Gastroesophageal sphincter (tissue), 4 donors: Measurements from ENCODE around the gene TIAM2. TPM values are rescaled to one million over a fixed set of nuclear protein-coding genes. Genes with fewer than 3 reads are reported as not detected.

ENCODE experiments used
- ATAC-seq: fragments of 150-250 bp; one replicate; pipeline ENCODE4 v1.9.1; 2016; ENCODE audit warnings: mild to moderate bottlenecking, moderate library complexity
- H3K27ac ChIP-seq, 4 donors: fragments of 200-600 bp; sonication (generic) in 3 of 4; 1 replicate in 3 of 4; 2 replicates in 1 of 4; pipeline ENCODE4 v1.5.1; 2016 to 2019
- H3K27me3 ChIP-seq: fragments of 200-600 bp; sonication (generic); one replicate; pipeline ENCODE4 v1.5.1; 2019
- H3K36me3 ChIP-seq, 2 donors: fragments of 200-600 bp; sonication (generic); one replicate each; pipeline ENCODE4 v1.5.1; 2019; ENCODE audit warnings: control low read depth in 1 of 2
- H3K4me1 ChIP-seq, 3 donors: fragments of 200-600 bp; sonication (generic); 1 replicate in 2 of 3; 2 replicates in 1 of 3; pipeline ENCODE4 v1.5.1; 2016 to 2019; ENCODE audit warnings: control low read depth in 2 of 3
- H3K4me3 ChIP-seq, 2 donors: fragments of 200-600 bp; sonication (generic); one replicate each; pipeline ENCODE4 v1.5.1; 2019; ENCODE audit warnings: mild to moderate bottlenecking in 1 of 2, moderate library complexity in 1 of 2
- H3K9me3 ChIP-seq, 3 donors: fragments of 200-600 bp; sonication (generic); one replicate each; pipeline ENCODE4 v1.5.1; 2017 to 2019; ENCODE audit warnings: control low read depth in 2 of 3
- EP300 ChIP-seq: sonication (generic); formaldehyde crosslinking; IDR thresholded peaks from one replicate; pipeline ENCODE4 v1.6.1; 2017; ENCODE audit warnings: antibody characterized with exemption, mild to moderate bottlenecking
- POLR2A ChIP-seq, 2 donors: fragments of 450-650 bp; IDR thresholded peaks; one replicate each; pipeline ENCODE4 v1.6.1; 2017; ENCODE audit warnings: antibody characterized with exemption in 2 of 2, mild to moderate bottlenecking in 2 of 2, moderate library complexity in 1 of 2
- POLR2AphosphoS5 ChIP-seq: sonication (generic); formaldehyde crosslinking; IDR thresholded peaks from one replicate; pipeline ENCODE4 v1.6.1; 2017; ENCODE audit warnings: antibody characterized with exemption
- WGBS, 2 donors: methylation state at CpG; one replicate each; pipeline ENCODE4 v1.1.5; 2018; ENCODE audit warnings: low coverage in 1 of 2; 5-methylcytosine and 5-hydroxymethylcytosine counted together
- total RNA-seq, 4 donors: library from RNA; depleted of rRNA; stranded (reverse); fragments of >200 nt; gene quantifications; one replicate each; pipeline ENCODE4 v1.1.0, GENCODE V29; 2016
- TF ChIP-seq, protein P1 (sequence below), 4 experiments: fragments of 200-600 bp in 2 of 4; fragments of 450-650 bp in 2 of 4; sonication (generic) in 1 of 4; IDR thresholded peaks; one replicate each; pipeline ENCODE4 v1.5.1; 2017 to 2019; ENCODE audit warnings: antibody characterized with exemption in 4 of 4, mild to moderate bottlenecking in 2 of 4, moderate library complexity in 2 of 4

The TIAM2 gene
- total RNA-seq, 4 donors from 2014 or later = 6.3 to 22.6 (median 14.2) TPM

- 63 to 91% methylated on average over 1 of the region's 1 CpG for WGBS, 2 donors
- Histone ChIP-seq H3K36me3 (no peaks in the 10 kb centered on the region), H3K27ac (no peak overlapping the region), H3K27me3 (no peaks in the 10 kb centered on the region), H3K4me1 (peaks cover 0 to under 1% (median 0%) of the 10 kb centered on the region in 3 donors), H3K4me3 (no peak overlapping the region), H3K9me3 (no peaks in the 10 kb centered on the region)
- no peak for ATAC-seq
- TF ChIP-seq, protein P1, sequence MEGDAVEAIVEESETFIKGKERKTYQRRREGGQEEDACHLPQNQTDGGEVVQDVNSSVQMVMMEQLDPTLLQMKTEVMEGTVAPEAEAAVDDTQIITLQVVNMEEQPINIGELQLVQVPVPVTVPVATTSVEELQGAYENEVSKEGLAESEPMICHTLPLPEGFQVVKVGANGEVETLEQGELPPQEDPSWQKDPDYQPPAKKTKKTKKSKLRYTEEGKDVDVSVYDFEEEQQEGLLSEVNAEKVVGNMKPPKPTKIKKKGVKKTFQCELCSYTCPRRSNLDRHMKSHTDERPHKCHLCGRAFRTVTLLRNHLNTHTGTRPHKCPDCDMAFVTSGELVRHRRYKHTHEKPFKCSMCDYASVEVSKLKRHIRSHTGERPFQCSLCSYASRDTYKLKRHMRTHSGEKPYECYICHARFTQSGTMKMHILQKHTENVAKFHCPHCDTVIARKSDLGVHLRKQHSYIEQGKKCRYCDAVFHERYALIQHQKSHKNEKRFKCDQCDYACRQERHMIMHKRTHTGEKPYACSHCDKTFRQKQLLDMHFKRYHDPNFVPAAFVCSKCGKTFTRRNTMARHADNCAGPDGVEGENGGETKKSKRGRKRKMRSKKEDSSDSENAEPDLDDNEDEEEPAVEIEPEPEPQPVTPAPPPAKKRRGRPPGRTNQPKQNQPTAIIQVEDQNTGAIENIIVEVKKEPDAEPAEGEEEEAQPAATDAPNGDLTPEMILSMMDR (IDR thresholded peaks at IDR 0.05) = no peak
- no peak for TF ChIP-seq POLR2A (IDR thresholded peaks at IDR 0.05)
- no peak for TF ChIP-seq POLR2AphosphoS5
- no peak for TF ChIP-seq EP300
Measured at GRCh38 chr6:155163601-155164000, 168.5 kb downstream of the TIAM2 start.

- no peak for ATAC-seq
- no peaks in the 10 kb centered on the region for H3K36me3 ChIP-seq
- H3K27me3 ChIP-seq = no peaks in the 10 kb centered on the region
- no peak overlapping the region for H3K4me3 ChIP-seq
- H3K27ac ChIP-seq = no peak overlapping the region
- H3K9me3 ChIP-seq = no peaks in the 10 kb centered on the region
- TF ChIP-seq, protein P1 (IDR thresholded peaks at IDR 0.05) = no peak
- TF ChIP-seq POLR2AphosphoS5 = no peak
- no peak for TF ChIP-seq POLR2A (IDR thresholded peaks at IDR 0.05)
- no peak for TF ChIP-seq EP300
- H3K4me1 ChIP-seq = no peaks in the 10 kb centered on the region
- 84 to 96% methylated on average over 6 to 11 of the region's 12 CpGs for WGBS, 2 donors
Measured at GRCh38 chr6:155165029-155165710, 170.1 kb downstream of the TIAM2 start.

DNA sequence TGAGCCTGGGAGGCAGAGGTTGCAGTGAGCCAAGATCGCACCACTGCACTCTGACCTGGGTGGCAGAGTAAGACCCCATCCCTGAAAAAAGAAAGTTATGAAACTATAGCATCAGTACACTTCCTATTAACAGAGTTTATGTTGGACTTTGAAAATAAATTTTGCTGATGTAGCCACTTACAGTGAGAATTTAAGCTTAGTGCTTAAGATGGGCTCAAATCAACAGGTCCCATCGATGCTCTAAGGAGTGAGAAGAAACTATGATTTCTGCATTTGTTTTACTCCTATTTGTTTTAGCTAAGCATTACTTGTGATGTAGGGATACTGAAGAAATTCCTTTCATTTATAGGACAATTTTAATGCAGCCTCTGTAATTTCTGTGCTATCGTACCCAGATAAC is 175.4 kb downstream of the TIAM2 start:
- H3K27me3 ChIP-seq = no peaks in the 10 kb centered on the region
- TF ChIP-seq POLR2A (IDR thresholded peaks at IDR 0.05) = no peak
- no peak for TF ChIP-seq EP300
- TF ChIP-seq, protein P1 (IDR thresholded peaks at IDR 0.05) = no peak
- no peak for TF ChIP-seq POLR2AphosphoS5
- no peaks in the 10 kb centered on the region for H3K9me3 ChIP-seq
- no peaks in the 10 kb centered on the region for H3K36me3 ChIP-seq
- WGBS, 2 donors = 33 to 51% methylated on average over 2 to 3 of the region's 3 CpGs
- peaks cover 7 to 32% (median 10%) of the 10 kb centered on the region in 3 donors for H3K4me1 ChIP-seq
- ATAC-seq = no peak
- no peak overlapping the region for H3K4me3 ChIP-seq
- peak overlapping the region in 2 of 4 donors; percentile 56 to 57 for H3K27ac ChIP-seq

DNA sequence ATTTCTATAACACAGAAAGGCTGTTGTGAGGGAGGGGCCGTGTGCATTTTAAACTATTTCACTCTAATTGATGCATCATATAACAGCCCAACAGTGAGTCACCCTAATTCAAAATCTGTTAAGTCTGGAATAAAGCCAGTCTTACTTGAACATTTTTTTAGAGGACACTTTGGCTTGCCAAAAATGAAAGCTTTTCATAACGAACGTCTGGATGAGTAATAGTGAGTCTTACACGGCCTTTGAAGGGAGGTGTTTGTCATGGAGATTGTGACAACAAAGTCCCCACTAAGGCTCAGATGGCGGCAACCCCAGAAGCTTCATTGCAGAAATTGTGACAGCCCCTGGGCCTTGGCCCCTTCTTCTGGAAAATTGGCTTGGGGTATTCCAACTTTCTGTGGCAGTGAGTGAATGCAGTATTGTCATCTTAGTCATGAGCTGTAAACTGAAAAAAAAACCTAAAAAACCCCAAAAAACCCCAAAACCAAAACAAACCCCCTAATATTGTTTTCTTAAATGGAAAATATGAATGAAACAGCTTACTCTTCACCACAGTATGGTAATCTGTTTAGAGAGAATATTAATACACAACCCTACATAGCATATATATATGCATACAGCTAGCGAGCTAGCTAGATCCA is 176.1 kb downstream of the TIAM2 start:
- no peaks in the 10 kb centered on the region for H3K9me3 ChIP-seq
- peaks cover 7 to 32% (median 10%) of the 10 kb centered on the region in 3 donors for H3K4me1 ChIP-seq
- peak; percentile 82 for ATAC-seq
- H3K4me3 ChIP-seq = peak overlapping the region in 1 of 2 donors; percentile 8
- 15% methylated on average over 6 of the region's 6 CpGs for WGBS, 2 donors
- H3K27me3 ChIP-seq = no peaks in the 10 kb centered on the region
- TF ChIP-seq, protein P1 (IDR thresholded peaks at IDR 0.05) = no peak
- TF ChIP-seq POLR2AphosphoS5 = peak; percentile 87
- no peak for TF ChIP-seq POLR2A (IDR thresholded peaks at IDR 0.05)
- H3K27ac ChIP-seq = peak overlapping the region; percentile 32 to 57 (median 44)
- no peaks in the 10 kb centered on the region for H3K36me3 ChIP-seq
